ENCODE results near the gene CRIP3. TPM values are rescaled to one million over a fixed set of nuclear protein-coding genes. Genes with fewer than 3 reads are reported as not detected.

Gene CRIP3
- total and polyA plus RNA-seq, 2 of the 8 experiments (the other 6 are each of a cell fraction or from before 2014, with no cell fraction given): 34.0 to 46.3 TPM

- TF ChIP-seq, protein P1, sequence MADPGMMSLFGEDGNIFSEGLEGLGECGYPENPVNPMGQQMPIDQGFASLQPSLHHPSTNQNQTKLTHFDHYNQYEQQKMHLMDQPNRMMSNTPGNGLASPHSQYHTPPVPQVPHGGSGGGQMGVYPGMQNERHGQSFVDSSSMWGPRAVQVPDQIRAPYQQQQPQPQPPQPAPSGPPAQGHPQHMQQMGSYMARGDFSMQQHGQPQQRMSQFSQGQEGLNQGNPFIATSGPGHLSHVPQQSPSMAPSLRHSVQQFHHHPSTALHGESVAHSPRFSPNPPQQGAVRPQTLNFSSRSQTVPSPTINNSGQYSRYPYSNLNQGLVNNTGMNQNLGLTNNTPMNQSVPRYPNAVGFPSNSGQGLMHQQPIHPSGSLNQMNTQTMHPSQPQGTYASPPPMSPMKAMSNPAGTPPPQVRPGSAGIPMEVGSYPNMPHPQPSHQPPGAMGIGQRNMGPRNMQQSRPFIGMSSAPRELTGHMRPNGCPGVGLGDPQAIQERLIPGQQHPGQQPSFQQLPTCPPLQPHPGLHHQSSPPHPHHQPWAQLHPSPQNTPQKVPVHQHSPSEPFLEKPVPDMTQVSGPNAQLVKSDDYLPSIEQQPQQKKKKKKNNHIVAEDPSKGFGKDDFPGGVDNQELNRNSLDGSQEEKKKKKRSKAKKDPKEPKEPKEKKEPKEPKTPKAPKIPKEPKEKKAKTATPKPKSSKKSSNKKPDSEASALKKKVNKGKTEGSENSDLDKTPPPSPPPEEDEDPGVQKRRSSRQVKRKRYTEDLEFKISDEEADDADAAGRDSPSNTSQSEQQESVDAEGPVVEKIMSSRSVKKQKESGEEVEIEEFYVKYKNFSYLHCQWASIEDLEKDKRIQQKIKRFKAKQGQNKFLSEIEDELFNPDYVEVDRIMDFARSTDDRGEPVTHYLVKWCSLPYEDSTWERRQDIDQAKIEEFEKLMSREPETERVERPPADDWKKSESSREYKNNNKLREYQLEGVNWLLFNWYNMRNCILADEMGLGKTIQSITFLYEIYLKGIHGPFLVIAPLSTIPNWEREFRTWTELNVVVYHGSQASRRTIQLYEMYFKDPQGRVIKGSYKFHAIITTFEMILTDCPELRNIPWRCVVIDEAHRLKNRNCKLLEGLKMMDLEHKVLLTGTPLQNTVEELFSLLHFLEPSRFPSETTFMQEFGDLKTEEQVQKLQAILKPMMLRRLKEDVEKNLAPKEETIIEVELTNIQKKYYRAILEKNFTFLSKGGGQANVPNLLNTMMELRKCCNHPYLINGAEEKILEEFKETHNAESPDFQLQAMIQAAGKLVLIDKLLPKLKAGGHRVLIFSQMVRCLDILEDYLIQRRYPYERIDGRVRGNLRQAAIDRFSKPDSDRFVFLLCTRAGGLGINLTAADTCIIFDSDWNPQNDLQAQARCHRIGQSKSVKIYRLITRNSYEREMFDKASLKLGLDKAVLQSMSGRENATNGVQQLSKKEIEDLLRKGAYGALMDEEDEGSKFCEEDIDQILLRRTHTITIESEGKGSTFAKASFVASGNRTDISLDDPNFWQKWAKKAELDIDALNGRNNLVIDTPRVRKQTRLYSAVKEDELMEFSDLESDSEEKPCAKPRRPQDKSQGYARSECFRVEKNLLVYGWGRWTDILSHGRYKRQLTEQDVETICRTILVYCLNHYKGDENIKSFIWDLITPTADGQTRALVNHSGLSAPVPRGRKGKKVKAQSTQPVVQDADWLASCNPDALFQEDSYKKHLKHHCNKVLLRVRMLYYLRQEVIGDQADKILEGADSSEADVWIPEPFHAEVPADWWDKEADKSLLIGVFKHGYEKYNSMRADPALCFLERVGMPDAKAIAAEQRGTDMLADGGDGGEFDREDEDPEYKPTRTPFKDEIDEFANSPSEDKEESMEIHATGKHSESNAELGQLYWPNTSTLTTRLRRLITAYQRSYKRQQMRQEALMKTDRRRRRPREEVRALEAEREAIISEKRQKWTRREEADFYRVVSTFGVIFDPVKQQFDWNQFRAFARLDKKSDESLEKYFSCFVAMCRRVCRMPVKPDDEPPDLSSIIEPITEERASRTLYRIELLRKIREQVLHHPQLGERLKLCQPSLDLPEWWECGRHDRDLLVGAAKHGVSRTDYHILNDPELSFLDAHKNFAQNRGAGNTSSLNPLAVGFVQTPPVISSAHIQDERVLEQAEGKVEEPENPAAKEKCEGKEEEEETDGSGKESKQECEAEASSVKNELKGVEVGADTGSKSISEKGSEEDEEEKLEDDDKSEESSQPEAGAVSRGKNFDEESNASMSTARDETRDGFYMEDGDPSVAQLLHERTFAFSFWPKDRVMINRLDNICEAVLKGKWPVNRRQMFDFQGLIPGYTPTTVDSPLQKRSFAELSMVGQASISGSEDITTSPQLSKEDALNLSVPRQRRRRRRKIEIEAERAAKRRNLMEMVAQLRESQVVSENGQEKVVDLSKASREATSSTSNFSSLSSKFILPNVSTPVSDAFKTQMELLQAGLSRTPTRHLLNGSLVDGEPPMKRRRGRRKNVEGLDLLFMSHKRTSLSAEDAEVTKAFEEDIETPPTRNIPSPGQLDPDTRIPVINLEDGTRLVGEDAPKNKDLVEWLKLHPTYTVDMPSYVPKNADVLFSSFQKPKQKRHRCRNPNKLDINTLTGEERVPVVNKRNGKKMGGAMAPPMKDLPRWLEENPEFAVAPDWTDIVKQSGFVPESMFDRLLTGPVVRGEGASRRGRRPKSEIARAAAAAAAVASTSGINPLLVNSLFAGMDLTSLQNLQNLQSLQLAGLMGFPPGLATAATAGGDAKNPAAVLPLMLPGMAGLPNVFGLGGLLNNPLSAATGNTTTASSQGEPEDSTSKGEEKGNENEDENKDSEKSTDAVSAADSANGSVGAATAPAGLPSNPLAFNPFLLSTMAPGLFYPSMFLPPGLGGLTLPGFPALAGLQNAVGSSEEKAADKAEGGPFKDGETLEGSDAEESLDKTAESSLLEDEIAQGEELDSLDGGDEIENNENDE (IDR thresholded peaks at IDR 0.05; ENCODE audit: insufficient replicate concordance, low read length): no peak
- no peak for TF ChIP-seq SUZ12 (IDR thresholded peaks at IDR 0.05; ENCODE audit: low read length)
- no peak for TF ChIP-seq ZNF274 (IDR thresholded peaks at IDR 0.05; ENCODE audit: borderline replicate concordance, extremely low read depth, low read length)
- TF ChIP-seq TAF7 (optimal IDR thresholded peaks at IDR 0.05; ENCODE audit: borderline replicate concordance, low read depth, low read length): no peak
- TF ChIP-seq HDAC2 (IDR thresholded peaks at IDR 0.05; ENCODE audit: borderline replicate concordance in 1 of 2, low read depth in 2 of 2, low read length in 2 of 2): no peak
- no peak for TF ChIP-seq CEBPB (IDR thresholded peaks at IDR 0.05; ENCODE audit: low read depth, low read length)
- no peak for TF ChIP-seq SP1 (IDR thresholded peaks at IDR 0.05; ENCODE audit: low read depth, low read length)
- TF ChIP-seq TAF1 (IDR thresholded peaks at IDR 0.05; ENCODE audit: low read depth, low read length): no peak
- TF ChIP-seq KDM4A (IDR thresholded peaks at IDR 0.05; ENCODE audit: low read depth, low read length, severe bottlenecking): no peak
Measured at GRCh38 chr6:43336382-43336781, 27.8 kb upstream of the CRIP3 start (continued).
